ENCODE measurements around the gene DDRGK1.
"Not testable (repeated sequence)": the region's sequence is repeated elsewhere in the genome, so short reads cannot be mapped to it uniquely, and the experiment has no call there.

The DDRGK1 gene

GRCh38 chr20:3183896-3184612, 20.4 kb downstream of the DDRGK1 start:
- no peak for DNase-seq (ENCODE audit: low read depth in 2 of 2)

DNA sequence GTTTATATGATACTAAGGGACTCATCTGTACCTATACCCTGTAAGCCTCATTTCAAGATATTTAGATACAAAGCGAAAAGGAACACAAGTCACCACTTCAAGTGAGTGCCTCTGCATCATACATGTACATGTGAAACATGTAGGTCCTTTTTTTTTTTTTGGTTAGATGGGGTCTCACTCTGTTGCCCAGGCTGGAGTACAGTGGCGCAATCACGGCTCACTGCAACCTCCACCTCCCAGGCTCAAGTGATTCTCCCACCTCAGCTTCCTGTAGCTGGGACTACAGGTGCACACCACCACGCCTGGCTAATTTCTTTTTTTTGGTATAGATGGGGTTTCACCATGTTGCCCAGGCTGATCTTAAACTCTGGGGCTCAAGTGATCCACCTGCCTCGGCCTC, 22.1 kb downstream of the DDRGK1 start:
- DNase-seq (ENCODE audit: low read depth in 2 of 2), result not testable (repeated sequence)

DNA sequence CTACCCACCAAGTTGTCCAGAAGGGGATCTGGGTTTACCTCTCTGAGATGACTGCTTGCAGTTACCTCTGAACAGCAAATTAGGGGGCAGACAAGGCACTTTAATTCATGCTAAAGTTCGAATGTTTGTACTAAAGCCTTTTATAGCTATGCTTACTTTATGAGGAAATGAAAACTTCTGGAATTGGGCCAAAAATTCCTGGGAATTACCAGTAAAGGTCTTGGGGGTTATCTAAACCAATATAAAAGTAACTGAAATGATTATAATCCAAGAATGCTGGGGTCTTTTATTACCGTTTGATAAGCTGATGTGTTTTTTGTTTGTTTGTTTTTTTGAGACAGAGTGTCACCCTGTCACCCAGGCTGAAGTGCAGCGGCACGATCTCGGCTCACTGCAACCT, 23.2 kb downstream of the DDRGK1 start:
- no peak for DNase-seq (ENCODE audit: low read depth in 2 of 2)

DNA sequence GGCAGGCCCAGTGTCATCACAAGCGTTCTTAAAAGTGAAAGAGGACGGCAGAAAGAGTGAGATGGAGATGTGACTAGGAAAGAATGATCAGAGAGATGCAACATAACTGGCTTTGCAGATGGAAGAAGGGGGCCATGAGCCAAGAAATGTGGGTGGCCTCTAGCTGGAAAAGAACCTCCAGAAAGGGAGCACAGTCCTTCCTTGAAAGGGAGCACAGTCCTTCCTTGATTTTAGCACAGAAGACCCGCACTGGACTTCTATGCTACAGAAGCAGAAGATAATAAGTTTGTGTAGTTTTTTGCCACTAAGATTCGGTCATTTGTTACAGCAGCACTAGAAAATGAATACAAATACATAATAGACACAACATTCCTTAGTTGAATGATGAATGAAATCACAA, 24.2 kb downstream of the DDRGK1 start:
- no peak for DNase-seq (ENCODE audit: low read depth in 2 of 2)

DNA sequence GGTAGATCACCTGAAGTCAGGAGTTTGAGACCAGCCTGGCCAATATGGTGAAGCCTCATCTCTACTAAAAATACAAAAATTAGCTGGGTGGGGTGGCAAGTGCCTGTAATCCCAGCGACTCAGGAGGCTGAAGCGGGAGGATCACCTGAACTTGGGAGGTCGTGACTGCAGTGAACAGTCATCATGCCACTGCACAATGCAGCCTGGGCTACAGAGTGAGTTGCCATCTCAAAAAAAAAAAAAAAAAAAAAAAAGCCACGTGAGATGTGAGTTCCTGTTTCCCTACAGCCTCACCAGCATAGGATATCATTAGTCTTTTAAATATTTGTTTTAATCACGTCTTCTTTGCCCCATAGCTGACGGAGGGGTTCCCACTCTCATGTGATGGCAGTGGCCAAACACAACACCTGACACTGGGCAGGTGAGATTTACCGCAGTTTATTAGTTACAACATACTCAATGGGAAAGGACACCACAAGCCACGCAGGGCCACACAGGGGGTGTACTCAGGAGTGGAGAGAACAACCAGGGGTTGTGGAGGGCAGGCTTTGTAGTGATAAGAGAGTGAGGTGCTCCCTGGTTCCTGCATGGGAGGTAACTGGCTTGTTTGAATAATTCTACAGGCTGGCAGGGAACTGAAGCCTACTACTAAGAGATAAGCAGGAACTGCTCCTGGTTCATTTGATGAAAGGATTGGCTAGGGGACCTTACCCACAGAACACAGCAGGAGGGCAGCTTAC, 26.6 kb downstream of the DDRGK1 start:
- DNase-seq (ENCODE audit: low read depth in 2 of 2), result no peak

DNA sequence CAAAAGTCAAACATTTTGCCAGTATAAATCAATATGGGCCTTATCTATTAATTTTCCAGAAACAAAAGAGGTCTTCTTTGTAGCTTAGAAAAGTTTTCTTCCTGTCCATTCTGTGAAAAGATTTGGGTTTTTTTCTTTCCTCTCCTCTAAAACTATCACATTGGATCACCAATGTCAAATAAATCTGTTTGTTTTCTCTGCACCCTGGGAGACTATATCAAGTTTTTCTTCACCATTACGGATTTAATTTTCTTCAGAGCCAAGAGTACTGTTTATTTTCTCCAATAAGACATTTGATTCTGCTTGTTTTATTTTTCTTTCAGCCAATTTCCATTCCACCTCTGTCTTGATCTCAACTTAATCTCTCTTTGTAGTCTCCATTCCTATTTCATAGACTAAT, 29.2 kb downstream of the DDRGK1 start:
- no peak for DNase-seq (ENCODE audit: low read depth in 2 of 2)

DNA sequence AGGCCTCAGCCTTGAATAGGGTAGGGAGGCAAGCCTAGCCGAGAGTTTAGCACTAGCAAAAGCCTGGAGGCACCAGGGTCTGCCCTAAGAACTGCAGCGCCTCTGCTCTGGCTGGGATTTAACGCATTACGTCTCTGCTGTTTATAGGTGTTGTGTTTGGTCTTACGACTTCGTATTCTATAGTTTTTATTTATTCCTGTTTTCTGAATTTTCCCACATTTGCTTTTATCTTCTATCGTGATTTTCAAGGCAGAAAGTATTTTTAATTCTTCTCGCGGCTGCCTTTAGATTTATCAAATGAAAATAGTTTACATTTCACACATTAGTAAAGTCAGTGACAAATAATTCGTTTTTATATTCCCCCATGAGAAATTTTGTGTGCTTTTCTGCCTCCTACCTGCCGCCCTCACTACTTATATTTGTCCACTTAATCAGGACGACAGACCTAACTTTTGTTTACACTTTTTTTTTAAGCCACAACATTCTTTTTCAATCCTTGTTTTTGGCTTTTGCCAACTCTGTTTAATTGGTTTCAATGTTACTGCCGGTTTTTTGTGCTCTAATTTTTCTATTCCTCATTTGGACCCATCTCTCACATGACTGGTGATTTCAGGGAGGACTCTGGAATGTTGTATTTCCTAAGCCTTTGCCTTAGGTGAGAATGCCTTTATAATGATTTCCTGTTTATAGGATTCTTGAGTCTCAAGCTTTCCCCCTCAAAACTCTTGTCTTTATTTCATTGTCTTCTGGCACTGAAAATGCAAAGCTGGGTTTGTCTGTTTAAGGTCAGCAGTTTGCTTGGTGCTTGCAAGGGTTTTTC, 29.8 kb downstream of the DDRGK1 start:
- no peak for DNase-seq (ENCODE audit: low read depth in 2 of 2)

GRCh38 chr20:3173610-3174441, 30.7 kb downstream of the DDRGK1 start:
- DNase-seq (ENCODE audit: low read depth in 2 of 2), result peak; percentile 90 to 93

DNA sequence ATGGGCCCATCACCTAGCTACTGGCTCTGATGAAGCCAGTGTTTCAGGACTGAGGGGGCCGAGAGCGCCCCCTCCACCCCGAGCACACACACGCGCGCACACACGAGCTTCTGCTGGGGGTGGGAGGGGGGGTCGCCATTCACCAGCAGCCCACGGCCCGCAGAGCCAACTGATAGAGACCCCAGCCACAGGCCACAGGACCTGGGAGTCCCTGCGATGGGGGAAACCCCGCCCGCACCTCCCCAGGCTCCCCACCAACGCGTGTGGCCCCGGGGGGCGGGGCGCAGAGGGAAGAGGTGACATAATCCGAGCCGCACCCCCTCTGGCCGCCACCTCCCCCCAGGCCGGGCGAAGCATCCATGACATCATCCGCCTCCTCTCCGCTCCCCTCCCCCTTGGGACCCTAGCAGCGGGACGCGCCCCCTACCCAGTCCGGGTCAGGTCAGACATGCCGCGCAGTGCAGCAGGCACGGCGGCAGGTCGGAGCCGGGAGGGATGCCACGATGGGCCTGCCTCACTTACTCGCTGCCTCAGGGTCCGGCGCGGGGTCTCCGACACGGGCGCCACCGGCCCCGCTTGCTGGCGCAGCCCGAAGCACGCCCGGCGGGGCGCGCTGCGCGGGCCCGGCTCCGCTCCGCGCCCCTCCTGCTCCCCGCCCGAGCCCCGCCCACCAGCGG, 31.4 kb downstream of the DDRGK1 start, which contains the start of gene LZTS3:
LZTS3 (minus strand) TSS at position 617 of the 677 bp plus-strand sequence. CDS start 6,386 bp downstream, outside the sequence.
- DNase-seq (ENCODE audit: low read depth in 2 of 2), result peak; percentile 64 to 70

DNA sequence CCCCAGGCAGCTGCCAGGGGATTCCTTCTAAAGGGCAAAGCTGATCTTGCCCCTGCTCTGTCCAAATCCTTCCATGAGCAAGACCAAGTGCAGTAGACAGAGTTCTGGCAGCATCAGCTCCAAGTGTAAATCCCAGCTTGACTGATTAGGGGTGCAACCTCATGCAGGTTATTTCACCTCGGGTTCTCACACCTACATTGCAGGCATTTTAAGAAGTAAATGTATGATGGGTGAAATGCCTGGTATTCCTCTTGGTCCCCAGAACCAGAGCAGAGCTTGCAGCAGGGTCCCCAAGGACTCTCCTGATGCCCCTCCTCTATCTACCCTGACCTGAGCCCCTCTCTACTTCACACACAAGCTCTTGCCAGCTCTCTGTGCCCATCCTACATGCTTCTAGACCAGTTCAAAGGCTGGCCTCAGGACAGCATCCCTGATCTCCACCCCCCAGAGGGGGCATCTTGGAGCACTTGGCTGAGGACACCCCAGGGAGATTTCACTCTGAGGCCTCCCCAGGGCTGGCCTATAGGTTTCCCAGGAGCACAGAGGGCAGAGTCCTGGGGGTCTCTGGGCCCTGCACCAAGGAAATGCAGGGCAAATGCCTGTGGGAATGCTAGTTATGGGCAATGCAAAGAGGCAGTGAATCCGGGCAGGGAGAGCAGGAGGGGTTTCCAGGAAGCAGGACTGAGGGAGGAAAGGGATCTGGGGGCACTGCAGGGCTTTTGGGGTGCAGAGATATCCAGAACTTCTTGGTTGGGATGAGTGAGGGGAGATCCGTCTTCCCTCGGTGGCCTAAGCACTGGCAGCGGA, 32.2 kb downstream of the DDRGK1 start:
- no peak for DNase-seq (ENCODE audit: low read depth in 2 of 2)

GRCh38 chr20:3171391-3172125, 32.9 kb downstream of the DDRGK1 start:
- no peak for DNase-seq (ENCODE audit: low read depth in 2 of 2)

DNA sequence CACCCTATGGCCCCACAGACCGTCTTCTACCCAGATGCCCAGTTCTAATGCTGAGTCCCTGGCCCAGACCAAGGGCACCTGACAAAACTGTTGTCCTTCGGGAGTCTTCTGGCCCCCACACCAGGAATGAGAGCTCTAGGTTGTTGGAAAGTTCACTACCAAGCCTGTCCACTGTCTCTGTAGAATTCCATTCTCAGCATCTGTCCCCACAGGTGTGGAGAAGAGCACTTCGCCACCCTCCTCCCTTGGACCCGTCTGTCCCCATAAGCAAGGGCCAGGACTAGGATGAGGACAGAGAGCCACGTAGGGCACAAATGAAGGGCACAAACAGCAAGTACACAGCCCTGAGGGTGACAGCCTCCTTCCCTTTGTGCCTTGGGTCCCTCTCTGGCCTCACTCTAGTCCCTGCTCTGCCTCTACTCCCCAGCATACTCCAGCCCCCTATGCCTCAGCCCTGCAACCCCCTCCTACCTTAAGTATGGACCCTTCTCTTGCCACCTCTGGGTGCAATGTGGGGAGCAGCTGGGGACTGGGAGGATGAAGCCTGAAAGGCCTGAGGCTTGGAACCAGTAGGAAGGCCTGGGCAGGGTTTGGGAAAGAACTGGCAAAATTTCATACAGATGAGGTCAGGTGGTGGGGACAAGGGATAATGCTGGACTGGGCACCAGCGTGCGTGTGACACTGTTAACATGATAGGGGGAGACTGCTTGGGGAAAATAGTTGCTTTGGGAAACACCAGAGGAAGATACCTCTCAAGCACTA, 35.5 kb downstream of the DDRGK1 start:
- no peak for DNase-seq (ENCODE audit: low read depth in 2 of 2)

DNA sequence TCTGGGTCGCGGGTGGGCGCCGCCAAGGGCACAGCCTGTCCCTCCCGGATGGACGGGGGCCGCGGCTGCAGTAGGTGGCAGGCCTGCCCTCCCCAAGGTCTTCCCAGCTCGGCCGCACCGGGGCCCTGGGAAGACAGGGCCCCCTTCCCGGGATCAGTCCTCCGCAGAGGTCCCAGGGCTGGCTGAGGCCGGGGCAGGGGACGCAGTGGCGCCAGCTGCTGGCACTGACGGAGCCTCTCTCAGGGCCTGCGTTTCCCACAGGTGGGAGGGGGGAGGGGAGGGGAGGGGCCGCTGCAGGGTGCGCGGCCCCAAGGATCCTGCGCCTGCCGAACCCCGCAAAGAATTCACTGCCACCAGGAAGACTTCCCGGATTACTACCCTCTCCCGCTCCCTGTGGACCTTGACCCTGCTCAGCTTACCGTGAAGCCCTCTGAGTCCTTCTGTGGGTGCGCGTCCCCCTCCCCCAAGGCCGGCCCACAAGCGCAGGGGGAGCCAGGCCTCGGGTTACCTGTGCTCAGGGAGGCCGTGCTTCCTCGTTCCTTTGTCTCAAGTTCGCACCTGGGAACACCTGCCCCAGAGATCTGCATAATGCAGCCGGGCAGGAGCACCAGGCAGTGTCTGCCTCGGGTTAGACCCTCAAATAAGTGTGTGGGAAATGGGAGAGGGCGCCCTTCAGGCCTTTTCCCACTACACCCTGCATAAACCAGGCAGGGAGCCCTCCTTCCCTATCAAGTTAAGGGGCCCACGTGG, 36.2 kb downstream of the DDRGK1 start:
- no peak for DNase-seq (ENCODE audit: low read depth in 2 of 2)

- no peak for DNase-seq (ENCODE audit: low read depth in 2 of 2)
Measured at GRCh38 chr20:3167738-3168078, 36.8 kb downstream of the DDRGK1 start.

- DNase-seq (ENCODE audit: low read depth in 2 of 2), result no peak
Measured at GRCh38 chr20:3166913-3167342, 37.6 kb downstream of the DDRGK1 start.

DNA sequence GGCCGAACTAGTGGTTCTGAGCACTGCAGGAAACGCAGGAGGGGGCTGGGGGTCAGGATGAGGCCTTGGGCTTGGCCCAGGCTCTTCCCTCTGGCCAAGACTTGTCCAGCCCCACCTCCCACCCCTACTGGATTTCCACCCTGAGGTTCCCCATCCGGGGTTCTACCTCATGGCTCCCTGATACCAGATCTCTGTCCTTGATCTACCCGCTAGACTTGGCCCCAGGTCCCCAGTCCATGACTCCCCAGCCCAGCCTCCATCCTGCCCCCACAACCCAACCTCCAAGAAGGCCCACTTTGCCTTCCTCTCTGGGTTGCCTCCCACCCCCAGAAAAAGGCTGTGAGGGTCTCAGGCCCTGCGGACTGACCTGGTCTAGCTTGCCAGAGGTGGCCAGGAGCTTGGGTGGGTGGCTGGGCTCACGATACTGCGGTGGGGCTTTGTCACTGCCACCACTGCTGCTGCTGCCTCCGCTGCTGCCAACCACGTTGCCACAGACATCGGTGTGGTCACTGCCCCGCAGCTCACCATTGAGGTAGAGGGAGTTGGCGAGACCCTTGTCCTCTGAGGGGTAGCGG, 38.1 kb downstream of the DDRGK1 start:
- no peak for DNase-seq (ENCODE audit: low read depth in 2 of 2)

DNA sequence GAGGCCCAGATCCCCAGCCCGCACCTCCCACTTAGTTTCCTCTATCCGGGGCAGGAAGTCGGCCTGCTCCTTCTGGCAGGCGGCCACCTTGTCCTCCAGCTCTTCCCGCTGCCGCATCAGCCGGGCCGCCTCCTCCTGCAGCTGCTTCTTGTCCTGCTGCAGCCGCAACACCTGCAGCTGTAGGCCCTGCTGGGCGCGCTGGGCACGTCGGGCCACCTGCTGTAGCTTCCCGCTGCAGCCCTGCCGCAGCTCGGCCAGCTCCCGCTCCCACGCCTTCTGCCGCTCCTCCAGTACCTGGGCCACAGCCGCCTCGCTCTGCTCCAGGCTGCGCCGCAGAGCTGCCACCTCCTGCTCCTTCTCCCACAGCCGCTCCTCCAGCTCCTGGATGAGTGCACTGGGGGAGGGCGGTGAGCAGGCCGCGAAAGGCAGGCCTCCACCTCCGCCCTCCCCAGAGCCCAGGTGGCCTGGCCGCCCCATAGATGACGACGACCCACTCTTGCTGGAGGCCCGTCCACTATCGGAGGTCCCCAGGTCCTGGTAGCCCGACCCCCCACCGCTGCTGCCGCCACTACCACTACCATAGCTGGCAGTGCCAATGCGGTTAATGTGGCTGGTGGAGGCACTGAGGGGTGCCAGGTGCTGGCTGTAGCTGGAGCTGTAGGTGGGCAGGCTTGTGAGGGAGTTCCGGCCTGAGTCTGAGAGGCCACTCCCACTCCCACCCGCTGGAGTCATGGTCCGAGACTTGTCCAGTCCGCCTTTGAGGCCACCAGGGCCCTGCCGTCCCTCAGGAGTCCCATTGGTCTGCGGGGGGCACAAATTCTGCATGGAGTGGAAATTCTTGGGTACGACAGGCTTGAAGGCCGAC, 38.8 kb downstream of the DDRGK1 start:
- DNase-seq (ENCODE audit: low read depth in 2 of 2), result no peak
